ENCODE results near the gene IL16. TPM values are rescaled to one million over a fixed set of nuclear protein-coding genes. Genes with fewer than 3 reads are reported as not detected.
A peak's percentile ranks its signal among the peaks of the same experiment; 100 is the strongest.

The IL16 gene
- polyA plus RNA-seq, 2 of the 4 experiments (the other 2 are of a cell fraction): 0.09 TPM; not detected in 1

DNA sequence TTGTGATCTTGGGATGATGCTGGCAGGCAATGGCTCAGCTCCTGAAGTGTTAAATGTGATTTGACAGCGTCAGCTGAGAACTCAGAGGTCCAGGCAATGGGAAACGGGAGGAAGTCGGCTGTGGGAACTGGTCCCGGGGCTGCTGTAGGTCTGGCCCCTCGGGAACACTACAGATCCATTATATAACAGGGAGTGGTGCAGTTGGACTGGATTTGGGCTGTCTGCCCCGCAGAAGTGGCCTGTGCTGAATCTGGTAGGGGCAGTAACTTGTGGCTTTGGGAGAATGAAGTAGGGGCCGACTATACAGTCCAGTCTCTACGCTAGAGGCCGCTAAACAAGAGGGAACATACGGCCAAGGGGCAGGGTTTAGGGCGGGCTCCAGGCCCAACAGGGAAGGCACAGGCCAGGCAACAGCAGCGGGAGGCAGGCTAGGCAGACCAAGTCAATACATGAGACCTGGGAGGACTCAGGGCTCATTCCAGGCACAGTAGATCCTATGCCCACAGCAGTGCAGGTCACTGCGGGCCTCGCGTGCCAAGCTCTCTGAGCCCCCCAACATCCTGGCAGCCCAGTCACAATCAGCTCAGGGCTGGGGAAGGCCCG is 20.3 kb upstream of the IL16 start:
- DNase-seq (ENCODE audit: low read depth in 1 of 2, low spot score in 1 of 2): no peak
- TF ChIP-seq JUNB (IDR thresholded peaks at IDR 0.05): no peak
- no peak for TF ChIP-seq ZC3H11A (IDR thresholded peaks at IDR 0.05)
- TF ChIP-seq RNF2 (IDR thresholded peaks at IDR 0.05; ENCODE audit: borderline replicate concordance, low read depth): no peak
- TF ChIP-seq GATA3 (IDR thresholded peaks at IDR 0.05; ENCODE audit: borderline replicate concordance): no peak
- no peak for TF ChIP-seq HOXA7 (CRISPR knock-in tag; IDR thresholded peaks at IDR 0.05)
- TF ChIP-seq EHMT2 (IDR thresholded peaks at IDR 0.05; ENCODE audit: low read depth): no peak
- no peak for TF ChIP-seq TFCP2L1 (CRISPR knock-in tag; IDR thresholded peaks at IDR 0.05)
- CTCF ChIA-PET: interaction anchor here (0.7 to 1.7 kb wide), 4 partner anchors 16 to 129 kb away, joined by 3 to 5 read pairs (median 4); no protein-coding TSS in a partner anchor
- H3K9me3 ChIP-seq: no peaks in the 10 kb centered on the region
- no peak overlapping the region for H3K27ac ChIP-seq
- no peaks in the 10 kb centered on the region for H3K4me1 ChIP-seq
- H3K4me2 ChIP-seq: no peak overlapping the region
- ATAC-seq: peak in 1 of 2 experiments; percentile 45; a peak in 4 of 6 replicates
- H3K4me3 ChIP-seq: no peak overlapping the region
- FAIRE-seq: no peak
- 24% methylated on average over 16 of the region's 16 CpGs for WGBS (ENCODE audit: missing lambda C conversion rate)
- POLR2A ChIA-PET: no interaction called here

DNA sequence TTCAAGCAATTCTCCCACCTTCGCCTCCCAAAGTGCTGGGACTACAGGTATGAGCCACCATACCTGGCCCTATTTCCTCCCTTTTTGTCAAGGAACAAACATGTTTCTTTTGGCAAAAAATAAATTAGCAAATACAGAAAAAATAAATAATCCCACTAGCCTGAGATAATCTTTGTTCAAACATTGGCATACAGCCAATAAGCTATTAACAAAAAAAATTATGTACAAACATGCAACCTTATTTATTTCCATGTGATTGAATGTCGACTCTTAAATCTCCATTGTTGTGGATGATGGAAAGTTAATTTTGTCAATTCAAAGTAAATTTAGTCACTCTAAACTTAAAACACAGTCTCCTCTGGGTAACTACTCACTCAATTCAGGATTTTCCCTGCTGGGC is 18.3 kb upstream of the IL16 start:
- TF ChIP-seq CBX2 (IDR thresholded peaks at IDR 0.05; ENCODE audit: borderline replicate concordance, low read depth) (no peak), HOXA7 (CRISPR knock-in tag; IDR thresholded peaks at IDR 0.05) (no peak), JUNB (IDR thresholded peaks at IDR 0.05) (no peak), ZFP36 (IDR thresholded peaks at IDR 0.05; ENCODE audit: borderline replicate concordance, partially characterized antibody) (no peak), MAFK (IDR thresholded peaks at IDR 0.05; ENCODE audit: partially characterized antibody) (no peak), RAD21 (conservative IDR thresholded peaks at IDR 0.05 in 1 of 2, IDR thresholded peaks at IDR 0.05 in 1 of 2) (no peak), TP53 (CRISPR knock-in tag; IDR thresholded peaks at IDR 0.05) (no peak), TFCP2L1 (CRISPR knock-in tag; IDR thresholded peaks at IDR 0.05) (no peak), HDAC2 (IDR thresholded peaks at IDR 0.05) (no peak), KDM5A (IDR thresholded peaks at IDR 0.05) (no peak), CBX8 (IDR thresholded peaks at IDR 0.05) (no peak), GATA3 (IDR thresholded peaks at IDR 0.05; ENCODE audit: borderline replicate concordance) (no peak), ESRRA (IDR thresholded peaks at IDR 0.05; ENCODE audit: borderline replicate concordance, low read length) (no peak)
- TF ChIP-seq, protein P1, sequence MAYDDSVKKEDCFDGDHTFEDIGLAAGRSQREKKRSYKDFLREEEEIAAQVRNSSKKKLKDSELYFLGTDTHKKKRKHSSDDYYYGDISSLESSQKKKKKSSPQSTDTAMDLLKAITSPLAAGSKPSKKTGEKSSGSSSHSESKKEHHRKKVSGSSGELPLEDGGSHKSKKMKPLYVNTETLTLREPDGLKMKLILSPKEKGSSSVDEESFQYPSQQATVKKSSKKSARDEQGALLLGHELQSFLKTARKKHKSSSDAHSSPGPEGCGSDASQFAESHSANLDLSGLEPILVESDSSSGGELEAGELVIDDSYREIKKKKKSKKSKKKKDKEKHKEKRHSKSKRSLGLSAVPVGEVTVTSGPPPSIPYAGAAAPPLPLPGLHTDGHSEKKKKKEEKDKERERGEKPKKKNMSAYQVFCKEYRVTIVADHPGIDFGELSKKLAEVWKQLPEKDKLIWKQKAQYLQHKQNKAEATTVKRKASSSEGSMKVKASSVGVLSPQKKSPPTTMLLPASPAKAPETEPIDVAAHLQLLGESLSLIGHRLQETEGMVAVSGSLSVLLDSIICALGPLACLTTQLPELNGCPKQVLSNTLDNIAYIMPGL (CRISPR knock-in tag; IDR thresholded peaks at IDR 0.05; ENCODE audit: borderline replicate concordance): no peak
- TF ChIP-seq, protein P2, sequence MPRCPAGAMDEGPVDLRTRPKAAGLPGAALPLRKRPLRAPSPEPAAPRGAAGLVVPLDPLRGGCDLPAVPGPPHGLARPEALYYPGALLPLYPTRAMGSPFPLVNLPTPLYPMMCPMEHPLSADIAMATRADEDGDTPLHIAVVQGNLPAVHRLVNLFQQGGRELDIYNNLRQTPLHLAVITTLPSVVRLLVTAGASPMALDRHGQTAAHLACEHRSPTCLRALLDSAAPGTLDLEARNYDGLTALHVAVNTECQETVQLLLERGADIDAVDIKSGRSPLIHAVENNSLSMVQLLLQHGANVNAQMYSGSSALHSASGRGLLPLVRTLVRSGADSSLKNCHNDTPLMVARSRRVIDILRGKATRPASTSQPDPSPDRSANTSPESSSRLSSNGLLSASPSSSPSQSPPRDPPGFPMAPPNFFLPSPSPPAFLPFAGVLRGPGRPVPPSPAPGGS (IDR thresholded peaks at IDR 0.05): no peak
- TF ChIP-seq, protein P3, sequence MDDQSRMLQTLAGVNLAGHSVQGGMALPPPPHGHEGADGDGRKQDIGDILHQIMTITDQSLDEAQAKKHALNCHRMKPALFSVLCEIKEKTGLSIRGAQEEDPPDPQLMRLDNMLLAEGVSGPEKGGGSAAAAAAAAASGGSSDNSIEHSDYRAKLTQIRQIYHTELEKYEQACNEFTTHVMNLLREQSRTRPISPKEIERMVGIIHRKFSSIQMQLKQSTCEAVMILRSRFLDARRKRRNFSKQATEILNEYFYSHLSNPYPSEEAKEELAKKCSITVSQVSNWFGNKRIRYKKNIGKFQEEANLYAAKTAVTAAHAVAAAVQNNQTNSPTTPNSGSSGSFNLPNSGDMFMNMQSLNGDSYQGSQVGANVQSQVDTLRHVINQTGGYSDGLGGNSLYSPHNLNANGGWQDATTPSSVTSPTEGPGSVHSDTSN (IDR thresholded peaks at IDR 0.05): no peak
- TF ChIP-seq, protein P4, sequence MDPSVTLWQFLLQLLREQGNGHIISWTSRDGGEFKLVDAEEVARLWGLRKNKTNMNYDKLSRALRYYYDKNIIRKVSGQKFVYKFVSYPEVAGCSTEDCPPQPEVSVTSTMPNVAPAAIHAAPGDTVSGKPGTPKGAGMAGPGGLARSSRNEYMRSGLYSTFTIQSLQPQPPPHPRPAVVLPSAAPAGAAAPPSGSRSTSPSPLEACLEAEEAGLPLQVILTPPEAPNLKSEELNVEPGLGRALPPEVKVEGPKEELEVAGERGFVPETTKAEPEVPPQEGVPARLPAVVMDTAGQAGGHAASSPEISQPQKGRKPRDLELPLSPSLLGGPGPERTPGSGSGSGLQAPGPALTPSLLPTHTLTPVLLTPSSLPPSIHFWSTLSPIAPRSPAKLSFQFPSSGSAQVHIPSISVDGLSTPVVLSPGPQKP (IDR thresholded peaks at IDR 0.05; ENCODE audit: low read depth, low read length): no peak
- TF ChIP-seq, protein P5, sequence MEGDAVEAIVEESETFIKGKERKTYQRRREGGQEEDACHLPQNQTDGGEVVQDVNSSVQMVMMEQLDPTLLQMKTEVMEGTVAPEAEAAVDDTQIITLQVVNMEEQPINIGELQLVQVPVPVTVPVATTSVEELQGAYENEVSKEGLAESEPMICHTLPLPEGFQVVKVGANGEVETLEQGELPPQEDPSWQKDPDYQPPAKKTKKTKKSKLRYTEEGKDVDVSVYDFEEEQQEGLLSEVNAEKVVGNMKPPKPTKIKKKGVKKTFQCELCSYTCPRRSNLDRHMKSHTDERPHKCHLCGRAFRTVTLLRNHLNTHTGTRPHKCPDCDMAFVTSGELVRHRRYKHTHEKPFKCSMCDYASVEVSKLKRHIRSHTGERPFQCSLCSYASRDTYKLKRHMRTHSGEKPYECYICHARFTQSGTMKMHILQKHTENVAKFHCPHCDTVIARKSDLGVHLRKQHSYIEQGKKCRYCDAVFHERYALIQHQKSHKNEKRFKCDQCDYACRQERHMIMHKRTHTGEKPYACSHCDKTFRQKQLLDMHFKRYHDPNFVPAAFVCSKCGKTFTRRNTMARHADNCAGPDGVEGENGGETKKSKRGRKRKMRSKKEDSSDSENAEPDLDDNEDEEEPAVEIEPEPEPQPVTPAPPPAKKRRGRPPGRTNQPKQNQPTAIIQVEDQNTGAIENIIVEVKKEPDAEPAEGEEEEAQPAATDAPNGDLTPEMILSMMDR (IDR thresholded peaks at IDR 0.05): no peak
- H3K4me2 ChIP-seq: no peak overlapping the region
- WGBS (ENCODE audit: missing lambda C conversion rate): 5% methylated on average over 2 of the region's 2 CpGs
- ATAC-seq: no peak
- no peak overlapping the region for H3K4me3 ChIP-seq
- H3K4me1 ChIP-seq: no peaks in the 10 kb centered on the region
- H3K27ac ChIP-seq: no peak overlapping the region
- DNase-seq (ENCODE audit: low read depth in 1 of 2, low spot score in 1 of 2): no peak
- no peak for FAIRE-seq
- H3K9me3 ChIP-seq: no peaks in the 10 kb centered on the region
- ChIA-PET POLR2A (no interaction called here), CTCF (interaction anchor here (2.7 kb wide), 1 partner anchor 88 kb away, joined by 15 read pairs; no protein-coding TSS in a partner anchor)
